H7 (cell line): Measurements from ENCODE around the gene ALG9. TPM values are rescaled to one million over a fixed set of nuclear protein-coding genes. Genes with fewer than 3 reads are reported as not detected.

ENCODE experiments used
- DNase-seq: peaks from one replicate; pipeline ENCODE4 v3.0.0; 2012
- H3K27me3 ChIP-seq: 2 replicates; pipeline ENCODE4 v1.6.0; 2011; ENCODE audit warnings: mild to moderate bottlenecking, low read length; ENCODE audit not compliant: control insufficient read depth, insufficient read depth
- H3K36me3 ChIP-seq: replicated peaks from 2 replicates; pipeline ENCODE4 v1.5.1; 2011; ENCODE audit warnings: low read length; ENCODE audit not compliant: control insufficient read depth, insufficient read depth
- H3K4me3 ChIP-seq: 2 replicates; pipeline ENCODE4 v1.5.1; 2011; ENCODE audit warnings: low read depth, mild to moderate bottlenecking, control low read depth, low read length, moderate library complexity; ENCODE audit not compliant: insufficient read depth
- total RNA-seq: library from RNA; depleted of rRNA; stranded (reverse); fragments of >200 nt; shearing (Covaris generic); gene quantifications from 2 replicates; pipeline ENCODE4 v1.2.3, GENCODE V29; 2014

ALG9 gene
- total RNA-seq, 1 experiment from 2014 or later, result 17.4 TPM

DNA sequence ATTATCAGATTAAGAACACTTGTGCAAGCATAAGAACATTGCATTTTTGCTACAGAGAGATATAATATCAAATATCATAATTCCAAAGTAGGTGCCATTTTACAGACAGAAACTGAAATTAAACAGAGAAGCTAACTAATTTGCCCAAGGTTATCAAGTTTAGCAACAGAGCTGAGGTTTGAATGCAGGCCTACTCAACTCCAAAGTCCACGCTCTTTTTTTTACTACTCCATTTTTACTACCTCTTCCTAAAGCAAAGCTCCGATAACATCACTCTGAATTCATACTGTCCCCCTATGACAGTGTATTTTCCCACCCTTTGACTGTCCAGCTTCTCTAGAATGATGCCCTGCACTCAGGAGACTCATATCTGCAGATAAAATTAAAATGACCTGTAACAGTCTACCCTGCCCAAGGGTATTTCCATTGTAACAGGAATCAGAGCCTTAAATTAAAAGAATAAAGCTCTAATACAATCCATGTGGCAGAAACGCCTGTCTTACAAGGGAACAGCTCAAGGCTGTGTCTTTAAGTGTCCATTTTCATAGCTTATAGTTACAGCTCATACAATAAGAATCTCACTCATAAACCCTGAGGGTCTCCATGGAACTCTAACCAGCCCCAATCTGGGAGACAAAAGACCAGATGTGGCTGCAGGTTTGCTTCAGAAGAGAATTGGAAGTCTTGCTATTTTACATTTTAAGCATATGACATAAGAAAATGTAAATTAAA, 36.8 kb downstream of the ALG9 start:
- DNase-seq, result no peak

DNA sequence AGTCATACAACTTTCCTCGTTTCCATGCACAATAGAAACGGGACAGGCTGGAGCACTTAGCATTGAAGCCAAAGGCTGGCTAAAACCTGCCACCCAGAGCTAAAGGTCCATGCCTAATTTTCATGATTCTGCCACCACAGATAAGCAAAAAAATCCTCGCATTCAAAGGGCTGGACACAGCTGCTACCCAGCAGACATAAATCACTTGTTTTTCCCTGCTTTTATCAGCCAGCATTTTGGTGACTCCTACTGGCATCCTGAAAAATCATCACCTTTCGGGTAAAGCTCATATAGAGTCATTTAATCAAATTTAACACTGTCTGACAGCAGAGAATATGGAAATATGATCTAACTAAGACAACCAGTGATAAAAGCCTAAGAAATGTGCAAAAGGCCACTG, 37.9 kb downstream of the ALG9 start:
- Histone ChIP-seq H3K4me3 (no peak overlapping the region), H3K27me3 (no peaks in the 10 kb centered on the region), H3K36me3 (no peaks in the 10 kb centered on the region)
- no peak for DNase-seq

More for the DNA sequence above, 36.8 kb downstream of the ALG9 start:
- H3K36me3 ChIP-seq, result no peaks in the 10 kb centered on the region
- H3K4me3 ChIP-seq, result no peak overlapping the region
- H3K27me3 ChIP-seq, result no peaks in the 10 kb centered on the region

DNA sequence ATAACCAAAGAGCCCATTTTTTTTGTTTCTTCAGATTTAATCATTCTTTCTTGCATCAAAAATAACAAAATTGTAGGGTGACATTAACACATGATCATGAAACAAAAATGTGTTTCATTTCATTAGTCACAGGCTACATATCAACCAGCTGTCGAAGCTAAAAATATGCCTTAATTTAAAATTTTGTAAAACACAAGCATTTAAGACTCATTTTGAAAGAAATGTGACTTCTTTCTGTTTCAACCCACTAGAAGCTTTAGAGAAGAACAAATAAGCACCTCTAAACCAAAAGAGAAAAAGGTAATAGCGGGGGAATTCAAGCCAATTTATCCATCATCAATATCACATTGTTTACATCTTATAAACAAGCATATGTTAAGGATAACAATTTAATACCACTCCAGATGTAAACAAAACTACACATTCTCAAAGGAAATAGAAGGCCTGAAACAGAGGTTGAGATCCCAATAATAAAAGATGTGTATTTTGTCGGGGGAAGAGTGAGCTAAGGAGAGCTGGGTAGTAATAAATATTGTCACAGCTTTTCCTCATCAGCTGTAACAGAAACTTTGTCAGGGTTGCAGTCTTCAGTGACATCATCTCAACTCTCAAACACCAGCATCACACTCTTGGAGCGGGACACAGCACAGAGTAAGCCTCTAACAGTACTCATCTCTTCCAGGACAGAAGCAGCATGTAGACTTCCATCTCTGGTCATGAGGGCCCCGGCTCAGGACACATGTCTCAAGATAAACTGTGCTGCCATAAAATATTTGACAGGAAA, 42.0 kb downstream of the ALG9 start:
- no peak for DNase-seq

DNA sequence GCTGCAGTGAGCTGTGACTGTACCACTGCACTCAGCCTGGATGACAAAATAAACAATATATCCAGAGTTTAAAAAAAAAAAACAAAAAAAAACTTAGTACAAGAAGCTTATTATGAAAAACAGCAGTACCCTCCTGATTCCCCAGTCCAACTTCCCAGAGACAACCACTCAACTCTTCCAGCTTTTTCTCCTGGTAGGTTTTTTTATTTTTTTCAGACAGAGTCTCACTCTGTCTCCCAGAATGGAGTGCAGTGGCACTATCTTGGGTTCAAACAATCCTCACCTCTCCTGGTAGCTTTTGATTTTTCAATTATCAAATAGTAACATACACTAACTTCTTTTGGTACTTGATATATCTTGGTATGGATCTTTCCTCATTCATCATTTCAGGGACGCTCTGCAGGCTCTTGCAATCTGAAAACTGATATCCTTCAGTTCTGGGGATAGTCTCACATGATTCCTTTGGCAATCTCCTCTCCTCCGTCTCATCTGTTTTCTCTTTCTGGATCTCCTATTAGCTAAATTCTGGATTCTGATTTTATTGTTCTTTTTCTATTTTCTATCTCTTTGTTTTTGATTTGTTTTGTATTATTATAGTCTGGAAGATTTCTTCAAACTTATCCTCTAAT, 44.9 kb downstream of the ALG9 start:
- no peaks in the 10 kb centered on the region for H3K36me3 ChIP-seq
- H3K4me3 ChIP-seq, result no peak overlapping the region
- no peaks in the 10 kb centered on the region for H3K27me3 ChIP-seq
- DNase-seq, result no peak

More for the DNA sequence above, 42.0 kb downstream of the ALG9 start:
- H3K4me3 ChIP-seq, result no peak overlapping the region
- H3K27me3 ChIP-seq, result no peaks in the 10 kb centered on the region
- no peaks in the 10 kb centered on the region for H3K36me3 ChIP-seq

DNA sequence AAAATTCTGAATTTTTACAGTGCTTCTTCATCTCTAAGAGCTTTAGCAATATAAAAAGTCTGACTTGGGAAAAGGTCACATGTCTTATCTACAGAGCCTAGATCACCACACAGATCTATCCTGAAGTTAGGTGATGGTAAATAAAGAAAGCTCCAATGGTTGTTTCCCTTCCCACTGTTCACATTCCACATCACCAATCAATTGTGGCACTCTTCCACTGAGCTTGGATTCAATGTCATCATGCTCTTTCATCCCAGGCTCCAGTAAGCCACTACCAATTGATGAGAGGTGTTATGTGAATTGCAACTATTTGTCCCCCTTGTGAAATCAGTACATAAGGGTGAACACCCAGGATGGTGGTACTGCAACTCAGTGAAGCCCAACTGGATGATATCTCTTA, 47.8 kb downstream of the ALG9 start:
- Histone ChIP-seq H3K27me3 (no peaks in the 10 kb centered on the region), H3K4me3 (no peak overlapping the region)
- DNase-seq, result no peak

DNA sequence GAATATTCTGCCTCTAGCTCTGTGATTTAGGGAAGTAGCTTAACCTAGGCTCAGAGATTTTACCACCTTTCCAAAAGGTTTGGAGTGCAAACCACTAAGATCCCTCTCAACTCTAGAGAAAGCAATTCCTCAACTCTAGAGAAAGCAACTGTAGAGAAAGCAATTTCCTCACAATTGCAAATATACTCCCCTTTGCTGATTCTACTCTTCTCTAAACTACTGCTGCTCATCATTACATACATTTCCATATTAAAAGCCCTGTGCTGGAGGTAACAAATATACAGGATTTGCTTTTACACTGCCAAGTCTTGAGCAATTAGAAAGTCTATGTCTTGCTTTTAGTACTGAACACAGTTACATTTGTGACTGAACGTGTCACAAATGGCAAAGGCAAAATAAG, 48.2 kb downstream of the ALG9 start:
- H3K27me3 ChIP-seq, result no peaks in the 10 kb centered on the region
- DNase-seq, result peak; percentile 16
- no peaks in the 10 kb centered on the region for H3K36me3 ChIP-seq
- H3K4me3 ChIP-seq, result no peak overlapping the region

More for the DNA sequence above, 47.8 kb downstream of the ALG9 start:
- no peaks in the 10 kb centered on the region for H3K36me3 ChIP-seq

DNA sequence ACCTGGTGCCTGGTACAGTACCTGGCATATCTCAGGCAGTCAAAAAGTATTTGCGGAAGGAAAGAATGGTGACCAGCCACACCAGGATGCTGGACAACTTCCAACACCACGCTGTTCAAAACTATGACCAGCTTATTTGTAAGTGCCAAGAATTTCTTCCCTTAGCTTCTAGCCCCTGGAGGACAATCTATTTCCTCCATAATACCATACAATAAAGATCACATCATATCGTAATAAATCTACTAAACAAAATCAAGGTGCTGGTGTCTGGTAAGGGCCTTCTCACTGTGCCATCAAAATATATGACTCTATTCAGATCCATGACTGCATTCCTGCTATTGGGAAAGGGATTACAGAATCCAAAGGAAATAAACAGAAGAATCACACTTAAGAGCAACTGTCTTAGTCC, 51.5 kb downstream of the ALG9 start:
- Histone ChIP-seq H3K27me3 (no peaks in the 10 kb centered on the region), H3K4me3 (no peak overlapping the region), H3K36me3 (no peaks in the 10 kb centered on the region)
- DNase-seq, result no peak

DNA sequence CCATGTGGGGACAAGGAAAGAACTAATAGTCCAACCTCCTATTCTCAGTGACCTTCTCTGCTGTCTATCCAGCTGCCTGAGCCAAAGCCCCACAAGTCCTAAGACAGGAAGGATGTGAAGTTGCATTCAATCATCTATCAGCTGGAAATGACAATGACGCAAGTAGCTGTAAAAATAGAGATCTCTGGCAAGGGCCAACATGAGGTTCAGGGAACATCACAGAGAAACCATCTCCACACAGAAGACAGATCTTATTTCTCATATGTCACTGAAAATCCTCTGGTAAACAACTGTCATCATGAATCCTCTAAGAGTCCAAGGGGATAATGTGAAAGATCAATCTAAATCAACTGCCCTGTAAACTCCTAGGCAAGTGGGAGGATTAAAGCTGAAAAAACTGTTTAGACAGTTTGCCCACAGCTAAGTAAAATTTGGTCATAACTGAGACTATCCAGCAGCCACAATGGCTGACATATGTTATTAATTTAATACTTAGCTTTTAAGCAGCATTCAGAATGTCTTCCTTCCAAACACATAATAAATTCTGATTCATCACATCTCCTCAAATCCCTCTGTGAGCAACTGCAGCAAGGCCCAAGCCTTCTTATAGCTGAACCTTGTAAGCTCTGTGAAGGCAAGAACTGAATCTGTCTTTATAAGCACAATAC, 52.1 kb downstream of the ALG9 start:
- no peak for DNase-seq
- Histone ChIP-seq H3K27me3 (no peaks in the 10 kb centered on the region), H3K36me3 (no peaks in the 10 kb centered on the region), H3K4me3 (no peak overlapping the region)

DNA sequence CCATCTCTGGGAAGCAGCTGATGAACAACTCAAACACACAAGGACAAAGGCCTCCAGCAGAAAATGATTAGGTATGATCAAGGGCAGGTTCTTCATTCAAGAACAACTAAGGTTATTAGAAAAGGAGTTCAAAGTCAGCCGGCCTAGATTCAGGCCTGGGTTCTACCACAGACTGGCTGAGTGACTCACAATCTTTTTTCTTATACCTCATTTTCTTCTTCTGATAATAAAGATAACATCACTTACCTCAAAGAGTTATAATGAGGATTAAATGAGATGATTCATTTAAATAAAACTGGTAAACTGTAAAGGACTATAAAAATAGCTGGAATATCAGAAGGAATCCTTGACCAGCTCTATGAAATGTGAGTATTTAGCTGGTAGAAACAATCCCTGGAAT, 55.9 kb downstream of the ALG9 start:
- Histone ChIP-seq H3K27me3 (no peaks in the 10 kb centered on the region), H3K36me3 (no peaks in the 10 kb centered on the region), H3K4me3 (no peak overlapping the region)
- no peak for DNase-seq

DNA sequence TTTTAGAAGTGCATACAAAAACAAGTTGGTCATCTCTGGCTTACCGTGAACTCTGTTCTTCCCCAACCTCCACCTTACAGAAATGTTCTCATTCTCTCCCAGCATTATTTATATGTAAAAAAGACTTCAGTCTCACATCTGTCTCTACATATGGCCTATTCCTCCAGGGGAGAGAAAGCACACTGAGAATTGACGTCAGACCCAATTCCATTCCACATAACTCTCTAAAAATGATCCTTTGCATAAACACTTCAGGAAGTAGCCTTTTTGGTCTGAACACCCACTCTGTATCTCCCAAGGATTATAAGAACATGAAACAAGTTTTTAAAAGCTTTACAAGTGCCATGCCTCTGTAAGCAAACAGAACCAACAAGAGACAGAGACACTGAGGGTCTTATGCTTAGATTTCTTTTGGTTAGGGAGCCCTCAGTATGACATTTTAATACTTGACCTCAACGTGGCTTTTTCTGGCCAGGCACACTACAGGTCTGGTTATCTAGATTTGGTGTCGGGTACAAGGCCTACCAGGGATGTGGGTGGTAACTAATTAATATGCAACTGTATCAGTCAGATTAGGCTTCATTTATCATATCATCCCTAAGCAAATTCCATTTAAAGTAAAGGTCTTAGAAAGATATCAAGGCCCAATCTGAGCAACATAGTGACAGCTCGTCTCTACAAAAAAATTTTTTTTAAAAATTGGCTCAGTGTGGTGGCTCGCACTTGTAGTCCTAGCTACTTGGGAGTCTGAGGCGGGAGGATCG, 56.6 kb downstream of the ALG9 start:
- Histone ChIP-seq H3K4me3 (no peak overlapping the region), H3K36me3 (no peaks in the 10 kb centered on the region), H3K27me3 (no peaks in the 10 kb centered on the region)
- no peak for DNase-seq

DNA sequence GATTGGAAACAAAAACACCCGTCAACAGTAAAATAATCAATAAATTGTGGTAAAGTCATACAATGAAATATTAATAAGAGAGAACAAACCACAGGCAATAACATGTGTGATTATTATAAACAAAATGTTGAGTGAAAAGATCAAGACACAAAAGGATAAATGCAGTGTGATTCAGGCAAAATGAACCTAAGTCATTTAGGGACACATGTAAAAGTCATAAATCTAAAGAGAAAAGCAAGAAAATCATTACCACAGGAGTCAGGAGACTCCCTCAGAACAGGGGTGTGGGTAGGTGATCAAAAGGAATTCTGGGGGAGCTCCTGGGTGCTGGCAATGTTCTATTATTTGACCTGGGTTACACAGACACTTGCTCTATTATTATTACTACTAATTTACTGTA, 57.3 kb downstream of the ALG9 start:
- no peak for DNase-seq
- Histone ChIP-seq H3K4me3 (no peak overlapping the region), H3K36me3 (no peaks in the 10 kb centered on the region), H3K27me3 (no peaks in the 10 kb centered on the region)

DNA sequence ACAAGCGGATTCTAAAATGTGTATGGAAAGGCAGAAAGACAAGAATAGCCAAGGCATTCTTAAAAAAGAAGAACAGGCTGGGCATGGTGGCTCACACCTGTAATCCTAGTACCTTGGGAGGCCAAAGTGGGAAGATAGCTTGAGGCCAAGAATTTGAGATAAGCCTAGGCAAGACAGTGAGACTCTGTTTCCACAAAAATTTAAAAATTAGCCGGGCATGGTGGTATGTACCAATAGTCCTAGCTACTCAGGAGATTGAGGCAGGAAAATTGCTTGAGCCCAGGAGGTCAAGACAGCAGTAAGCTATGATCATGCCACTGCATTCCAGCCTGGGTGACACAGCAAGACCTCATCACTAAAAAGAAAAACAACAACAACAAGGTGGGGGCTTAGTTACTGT, 59.2 kb downstream of the ALG9 start:
- no peak overlapping the region for H3K4me3 ChIP-seq
- H3K36me3 ChIP-seq, result no peaks in the 10 kb centered on the region
- DNase-seq, result no peak
- no peaks in the 10 kb centered on the region for H3K27me3 ChIP-seq

DNA sequence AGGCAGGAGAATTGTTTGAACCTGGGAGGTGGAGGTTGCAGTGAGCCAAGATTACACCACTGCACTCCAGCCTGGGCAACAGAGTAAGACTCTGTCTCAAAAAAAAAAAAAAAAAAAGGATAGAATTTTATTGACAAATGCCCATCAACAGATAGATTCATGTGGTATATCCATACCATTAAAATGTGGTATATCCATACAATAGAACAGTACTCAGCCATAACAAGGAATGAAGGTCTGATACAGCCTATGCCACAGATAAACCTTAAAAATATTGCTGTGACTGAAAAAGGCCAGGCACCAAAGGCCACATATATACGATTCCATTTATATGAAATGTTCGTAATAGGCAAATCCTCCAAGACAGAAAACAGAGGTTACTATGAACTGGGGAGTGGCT, 59.9 kb downstream of the ALG9 start:
- Histone ChIP-seq H3K27me3 (no peaks in the 10 kb centered on the region), H3K36me3 (no peaks in the 10 kb centered on the region), H3K4me3 (no peak overlapping the region)
- no peak for DNase-seq

DNA sequence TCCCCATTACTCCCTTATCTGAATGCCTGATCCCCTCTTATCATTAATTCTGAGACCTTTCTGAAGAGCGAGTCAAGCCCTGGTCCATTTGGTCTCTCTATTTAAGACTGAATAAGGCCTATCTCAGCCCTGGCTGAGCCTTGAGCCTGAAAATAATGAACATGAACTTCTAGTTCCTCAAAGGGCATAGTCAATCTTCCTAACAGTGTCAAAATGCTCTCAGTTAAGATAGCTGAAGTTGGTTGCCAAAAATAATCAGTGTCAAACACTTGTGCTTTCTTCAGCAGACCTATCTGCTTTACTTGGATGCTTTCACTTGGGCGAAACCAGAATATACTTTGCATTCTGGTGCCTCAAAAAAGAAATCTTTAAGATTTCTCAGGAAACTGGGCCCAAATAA, 62.5 kb downstream of the ALG9 start:
- Histone ChIP-seq H3K4me3 (no peak overlapping the region), H3K27me3 (no peaks in the 10 kb centered on the region), H3K36me3 (no peaks in the 10 kb centered on the region)
- no peak for DNase-seq
